Spleen (tissue), 11 donors: Measurements from ENCODE around the gene SEC14L2. TPM values are rescaled to one million over a fixed set of nuclear protein-coding genes. Genes with fewer than 3 reads are reported as not detected.
"Not testable (repeated sequence)": the region's sequence is repeated elsewhere in the genome, so short reads cannot be mapped to it uniquely, and the experiment has no call there.

Source experiments
- DNase-seq: peaks from one replicate; pipeline ENCODE4 v3.0.0-alpha.2; 2020
- H3K27ac ChIP-seq, 8 donors: fragments of 200-600 bp; sonication (generic) in 7 of 8; 1 replicate in 4 of 8; 2 replicates in 4 of 8; pipeline versions ENCODE4 v1.5.0 to v1.8.0; 2016 to 2021; ENCODE audit warnings: inconsistent platforms in 4 of 8, mild to moderate bottlenecking in 4 of 8, moderate library complexity in 1 of 8
- H3K27me3 ChIP-seq, 7 donors: fragments of 200-600 bp; sonication (generic) in 6 of 7; replicated peaks in 1 of 7; 1 replicate in 4 of 7; 2 replicates in 3 of 7; pipeline versions ENCODE4 v1.5.0 to v1.8.0; 2016 to 2021; ENCODE audit warnings: inconsistent platforms in 3 of 7, mild to moderate bottlenecking in 1 of 7
- H3K36me3 ChIP-seq, 6 donors: fragments of 200-600 bp; sonication (generic) in 5 of 6; 1 replicate in 4 of 6; 2 replicates in 2 of 6; pipeline versions ENCODE4 v1.5.0 to v1.8.0; 2016 to 2021; ENCODE audit warnings: inconsistent platforms in 2 of 6
- H3K4me1 ChIP-seq, 6 donors: fragments of 200-600 bp; sonication (generic) in 5 of 6; 1 replicate in 3 of 6; 2 replicates in 3 of 6; pipeline versions ENCODE4 v1.5.0 to v1.8.0; 2016 to 2021; ENCODE audit warnings: inconsistent platforms in 3 of 6
- H3K4me3 ChIP-seq, 8 donors: fragments of 200-600 bp; sonication (generic) in 7 of 8; 1 replicate in 4 of 8; 2 replicates in 4 of 8; pipeline versions ENCODE4 v1.5.0 to v1.8.0; 2016 to 2021; ENCODE audit warnings: inconsistent platforms in 4 of 8, mild to moderate bottlenecking in 4 of 8, moderate library complexity in 2 of 8
- H3K9me3 ChIP-seq, 8 donors: fragments of 200-600 bp; sonication (generic) in 7 of 8; 1 replicate in 4 of 8; 2 replicates in 4 of 8; pipeline versions ENCODE4 v1.5.0 to v1.8.0; 2016 to 2021; ENCODE audit warnings: inconsistent platforms in 4 of 8
- POLR2A ChIP-seq, 3 donors: fragments of 450-650 bp; IDR thresholded peaks; one replicate each; pipeline ENCODE4 v1.5.1; 2017; ENCODE audit warnings: antibody characterized with exemption in 3 of 3, mild to moderate bottlenecking in 1 of 3
- POLR2AphosphoS5 ChIP-seq, 3 donors: sonication (generic); formaldehyde crosslinking; IDR thresholded peaks; one replicate each; pipeline ENCODE4 v1.5.1; 2017; ENCODE audit warnings: antibody characterized with exemption in 3 of 3
- WGBS, 5 donors: extraction: QIAGEN DNeasy Blood & Tissue Kit in 3 of 5; methylation state at CpG; one replicate each; pipeline versions ENCODE4 v1.1.5 to v1.1.7; 2013 to 2018; 5-methylcytosine and 5-hydroxymethylcytosine counted together
- intact Hi-C: fragments of 100-400 bp; cut with DNase I; formaldehyde crosslinking; loops from one replicate; pipeline ENCODE4 v1.15.0; 2023; ENCODE audit warnings: low total_unique reads
- polyA plus RNA-seq, 3 donors: library from polyadenylated mRNA; stranded (reverse); fragments of 200-250 nt; gene quantifications; one replicate each; pipeline ENCODE4 v1.2.1, GENCODE V29; 2013
- total RNA-seq, 7 donors: library from RNA; depleted of rRNA in 3 of 7; stranded (reverse); fragments of >200 nt in 3 of 7; fragmentation: NEBNext Ultra II Directional in 4 of 7; extraction: Animal tissue kit (Norgen Biotek cat#: 25700) in 4 of 7; gene quantifications; one replicate each; pipeline versions ENCODE4 v1.1.0 to v1.2.1, GENCODE V29; 2016 to 2021
- TF ChIP-seq, protein P1 (sequence below), 11 experiments: fragments of 200-600 bp in 7 of 11; fragments of 450-650 bp in 4 of 11; sonication (generic) in 4 of 11; IDR thresholded peaks in 8 of 11; conservative IDR thresholded peaks in 3 of 11; 1 replicate in 7 of 11; 2 replicates in 4 of 11; pipeline versions ENCODE4 v1.4.0 to v1.8.0; 2016 to 2021; ENCODE audit warnings: antibody characterized with exemption in 11 of 11, inconsistent platforms in 4 of 11, mild to moderate bottlenecking in 1 of 11
- donor health status: healthy with polysubstance abuse.
- donor health status: DM: no; HTN: no; CAD: no; lungs with moderate emphysema.
- donor health status: DM: no; HTN: no; CAD: no.
- donor health status: Bipolar disorder and iron deficiency.
- donor health status: healthy.
- donor health status: DM: no; HTN: no; CAD: no.
- donor health status: DM: yes; HTN: yes; CAD: no.

The SEC14L2 gene
- total and polyA plus RNA-seq, 10 donors: 0.52 to 6.1 (median 1.7) TPM

DNA sequence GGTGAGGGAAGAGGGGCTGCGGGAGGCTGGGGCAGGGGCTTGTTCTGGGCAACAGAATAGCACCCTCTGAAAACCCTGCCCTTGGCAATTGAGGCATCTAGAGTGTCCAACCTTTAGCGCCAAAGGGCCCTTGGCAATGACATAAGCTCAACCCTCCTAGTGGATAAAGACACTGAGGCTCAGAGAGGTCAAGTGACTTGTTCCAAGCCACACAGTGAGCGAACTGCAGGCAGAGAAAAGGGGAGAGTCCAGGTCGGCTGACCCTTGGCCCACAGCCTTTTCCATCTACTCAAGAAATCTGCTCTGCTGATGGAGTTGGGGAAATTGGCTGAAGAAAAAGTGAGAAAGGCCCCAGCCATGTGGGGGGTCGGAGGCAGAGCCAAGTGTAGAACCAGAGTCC lies 2.9 kb downstream of the SEC14L2 start:
- H3K9me3 ChIP-seq: no peaks in the 10 kb centered on the region
- H3K27ac ChIP-seq: no peak overlapping the region
- peaks cover 0 to 54% (median 32%) of the 10 kb centered on the region in 7 donors for H3K27me3 ChIP-seq
- TF ChIP-seq POLR2AphosphoS5 (IDR thresholded peaks at IDR 0.05): no peak
- TF ChIP-seq, protein P1, sequence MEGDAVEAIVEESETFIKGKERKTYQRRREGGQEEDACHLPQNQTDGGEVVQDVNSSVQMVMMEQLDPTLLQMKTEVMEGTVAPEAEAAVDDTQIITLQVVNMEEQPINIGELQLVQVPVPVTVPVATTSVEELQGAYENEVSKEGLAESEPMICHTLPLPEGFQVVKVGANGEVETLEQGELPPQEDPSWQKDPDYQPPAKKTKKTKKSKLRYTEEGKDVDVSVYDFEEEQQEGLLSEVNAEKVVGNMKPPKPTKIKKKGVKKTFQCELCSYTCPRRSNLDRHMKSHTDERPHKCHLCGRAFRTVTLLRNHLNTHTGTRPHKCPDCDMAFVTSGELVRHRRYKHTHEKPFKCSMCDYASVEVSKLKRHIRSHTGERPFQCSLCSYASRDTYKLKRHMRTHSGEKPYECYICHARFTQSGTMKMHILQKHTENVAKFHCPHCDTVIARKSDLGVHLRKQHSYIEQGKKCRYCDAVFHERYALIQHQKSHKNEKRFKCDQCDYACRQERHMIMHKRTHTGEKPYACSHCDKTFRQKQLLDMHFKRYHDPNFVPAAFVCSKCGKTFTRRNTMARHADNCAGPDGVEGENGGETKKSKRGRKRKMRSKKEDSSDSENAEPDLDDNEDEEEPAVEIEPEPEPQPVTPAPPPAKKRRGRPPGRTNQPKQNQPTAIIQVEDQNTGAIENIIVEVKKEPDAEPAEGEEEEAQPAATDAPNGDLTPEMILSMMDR (IDR thresholded peaks at IDR 0.05 in 8 of 11, conservative IDR thresholded peaks at IDR 0.05 in 3 of 11): no peak
- TF ChIP-seq POLR2A (IDR thresholded peaks at IDR 0.05): no peak
- intact Hi-C loops: no loop called here
- 79 to 94% (median 88%) methylated on average over 4 to 5 of the region's 5 CpGs for WGBS, 5 donors
- no peak overlapping the region for H3K4me3 ChIP-seq
- DNase-seq: no peak
- H3K4me1 ChIP-seq: peaks cover 0 to 33% (median 20%) of the 10 kb centered on the region in 6 donors
- no peaks in the 10 kb centered on the region for H3K36me3 ChIP-seq

DNA sequence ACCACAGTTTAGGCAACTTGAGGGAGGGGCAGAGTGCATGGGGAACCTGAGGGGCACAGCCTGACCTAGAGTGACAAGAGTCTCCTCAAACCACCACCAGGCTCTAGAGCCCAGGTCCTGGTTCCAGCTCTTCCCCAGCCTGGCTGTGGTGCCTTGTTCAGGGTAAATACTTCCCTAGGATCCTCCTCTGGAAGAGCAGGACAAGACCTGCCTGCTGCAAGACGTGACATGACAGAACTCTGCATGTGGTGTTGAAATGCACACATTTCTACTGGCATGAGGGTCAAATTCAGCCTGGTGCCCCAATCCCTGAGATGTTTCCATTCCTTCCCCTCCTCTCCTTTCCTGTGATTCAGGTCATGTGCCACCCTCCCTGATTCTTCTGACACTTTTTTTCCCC lies 3.3 kb downstream of the SEC14L2 start:
- Histone ChIP-seq H3K4me3 (no peak overlapping the region), H3K36me3 (no peaks in the 10 kb centered on the region), H3K4me1 (peaks cover 0 to 33% (median 20%) of the 10 kb centered on the region in 6 donors), H3K27me3 (peaks cover 0 to 50% (median 32%) of the 10 kb centered on the region in 7 donors), H3K9me3 (no peaks in the 10 kb centered on the region), H3K27ac (no peak overlapping the region)
- WGBS, 5 donors: 33 to 81% (median 60%) methylated on average over 1 of the region's 1 CpG
- TF ChIP-seq POLR2AphosphoS5 (IDR thresholded peaks at IDR 0.05): no peak
- TF ChIP-seq POLR2A (IDR thresholded peaks at IDR 0.05): no peak
- TF ChIP-seq, protein P1 (IDR thresholded peaks at IDR 0.05 in 8 of 11, conservative IDR thresholded peaks at IDR 0.05 in 3 of 11): no peak
- intact Hi-C loops: no loop called here
- DNase-seq: no peak

DNA sequence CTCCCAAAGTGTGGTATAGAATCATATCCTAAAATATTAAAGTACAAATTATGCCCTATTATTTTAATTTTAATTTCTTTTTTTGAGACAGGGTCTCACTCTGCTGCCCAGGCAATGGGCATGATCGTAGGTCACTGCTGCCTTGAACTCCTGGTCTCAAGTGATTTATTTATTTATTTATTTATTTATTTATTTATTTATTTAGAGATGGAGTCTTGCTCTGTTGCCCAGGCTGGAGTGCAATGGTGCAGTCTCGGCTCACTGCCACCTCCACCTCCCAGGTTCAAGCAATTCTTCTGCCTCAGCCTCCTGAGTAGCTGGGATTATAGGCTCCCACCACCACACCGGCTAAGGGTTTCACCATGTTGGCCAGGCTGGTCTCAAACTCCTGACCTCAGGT lies 4.2 kb downstream of the SEC14L2 start:
- peaks cover 0 to 30% (median 20%) of the 10 kb centered on the region in 6 donors for H3K4me1 ChIP-seq
- 91 to 99% (median 93%) methylated on average over 3 of the region's 3 CpGs for WGBS, 5 donors
- DNase-seq, intact Hi-C loops, H3K4me3 ChIP-seq, H3K9me3 ChIP-seq, H3K36me3 ChIP-seq, H3K27ac ChIP-seq: not testable (repeated sequence)
- H3K27me3 ChIP-seq: peaks cover 0 to 41% (median 26%) of the 10 kb centered on the region in 7 donors

DNA sequence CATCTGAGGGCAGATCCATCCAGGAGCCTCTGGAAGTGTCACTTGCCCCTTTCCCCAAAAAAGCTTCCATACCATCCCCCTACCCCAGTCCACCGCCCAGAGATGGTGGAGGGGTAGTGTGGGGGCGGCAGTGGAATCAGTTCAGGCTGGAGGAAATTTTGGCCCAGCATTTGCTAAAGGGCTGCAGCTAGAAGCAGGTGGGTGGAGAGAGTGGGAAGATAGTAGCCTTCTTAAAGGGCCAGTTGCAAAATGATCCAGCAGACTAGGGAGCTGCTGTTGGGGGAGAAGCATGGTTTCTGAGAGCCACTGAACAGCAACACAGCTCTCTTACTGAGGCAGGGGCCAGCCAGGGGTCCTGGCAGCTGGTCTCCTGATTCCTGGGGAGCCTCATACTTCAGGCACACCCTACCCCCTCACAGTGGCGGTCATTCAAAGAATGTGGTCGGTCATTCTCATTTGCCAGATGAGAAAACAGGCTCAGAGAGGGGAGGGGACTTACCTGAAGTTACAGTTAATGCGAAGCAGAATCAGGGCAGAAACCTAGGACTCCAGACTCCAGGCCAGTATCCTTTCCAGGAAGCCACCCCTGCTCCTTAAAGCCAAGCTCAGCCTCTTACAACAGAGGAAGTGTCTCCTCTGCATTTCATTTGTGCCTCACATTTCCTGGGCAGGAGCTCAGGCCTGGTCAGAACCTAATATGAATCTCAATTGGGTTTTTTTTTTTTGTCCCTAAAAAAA lies 5.4 kb downstream of the SEC14L2 start:
- Histone ChIP-seq H3K4me3 (no peak overlapping the region), H3K9me3 (no peaks in the 10 kb centered on the region), H3K36me3 (peaks cover 0 to 5% (median 0%) of the 10 kb centered on the region in 6 donors), H3K27me3 (peaks cover 0 to 30% (median 14%) of the 10 kb centered on the region in 7 donors), H3K27ac (no peak overlapping the region), H3K4me1 (peaks cover 0 to 18% (median 10%) of the 10 kb centered on the region in 6 donors)
- intact Hi-C loops: no loop called here
- no peak for TF ChIP-seq POLR2AphosphoS5 (IDR thresholded peaks at IDR 0.05)
- no peak for TF ChIP-seq POLR2A (IDR thresholded peaks at IDR 0.05)
- TF ChIP-seq, protein P1 (IDR thresholded peaks at IDR 0.05 in 8 of 11, conservative IDR thresholded peaks at IDR 0.05 in 3 of 11): no peak
- 60 to 82% (median 77%) methylated on average over 5 of the region's 5 CpGs for WGBS, 5 donors
- DNase-seq: no peak

DNA sequence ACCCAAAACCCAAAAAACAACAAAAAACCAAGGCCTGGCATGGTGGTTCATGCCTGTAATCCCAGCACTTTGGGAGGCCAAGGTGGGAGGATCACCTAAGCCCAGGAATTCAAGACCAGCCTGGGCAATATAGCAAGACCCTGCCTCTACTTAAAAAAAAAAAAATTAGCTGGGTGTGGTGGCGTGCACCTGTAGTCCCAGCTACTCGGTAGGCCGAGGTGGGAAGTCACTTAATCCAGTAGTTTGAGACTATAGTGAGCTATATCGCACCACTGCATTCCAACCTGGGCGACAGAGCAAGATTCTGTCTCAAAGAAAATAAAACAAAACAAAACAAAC lies 5.9 kb downstream of the SEC14L2 start:
- H3K4me3 ChIP-seq, H3K9me3 ChIP-seq, DNase-seq, intact Hi-C loops, H3K27ac ChIP-seq, H3K36me3 ChIP-seq: not testable (repeated sequence)
- Histone ChIP-seq H3K27me3 (peaks cover 0 to 24% (median 8%) of the 10 kb centered on the region in 7 donors), H3K4me1 (peaks cover 0 to 13% (median 5%) of the 10 kb centered on the region in 6 donors)
- WGBS, 5 donors: 89 to 99% (median 98%) methylated on average over 5 of the region's 5 CpGs
